Measurements from ENCODE around the gene CNOT10. TPM values are rescaled to one million over a fixed set of nuclear protein-coding genes. Genes with fewer than 3 reads are reported as not detected.

CNOT10 gene
- total RNA-seq, 1 donor: 31.1 TPM

GRCh38 chr3:32821686-32822296, 136.8 kb downstream of the CNOT10 start:
- no peak for DNase-seq (ENCODE audit: low read depth)
- no peak overlapping the region for H3K4me3 ChIP-seq (ENCODE audit: low read depth, low read length)
- no peak for TF ChIP-seq CTCF (IDR thresholded peaks at IDR 0.05; ENCODE audit: insufficient read depth, low read depth, low read length)

DNA sequence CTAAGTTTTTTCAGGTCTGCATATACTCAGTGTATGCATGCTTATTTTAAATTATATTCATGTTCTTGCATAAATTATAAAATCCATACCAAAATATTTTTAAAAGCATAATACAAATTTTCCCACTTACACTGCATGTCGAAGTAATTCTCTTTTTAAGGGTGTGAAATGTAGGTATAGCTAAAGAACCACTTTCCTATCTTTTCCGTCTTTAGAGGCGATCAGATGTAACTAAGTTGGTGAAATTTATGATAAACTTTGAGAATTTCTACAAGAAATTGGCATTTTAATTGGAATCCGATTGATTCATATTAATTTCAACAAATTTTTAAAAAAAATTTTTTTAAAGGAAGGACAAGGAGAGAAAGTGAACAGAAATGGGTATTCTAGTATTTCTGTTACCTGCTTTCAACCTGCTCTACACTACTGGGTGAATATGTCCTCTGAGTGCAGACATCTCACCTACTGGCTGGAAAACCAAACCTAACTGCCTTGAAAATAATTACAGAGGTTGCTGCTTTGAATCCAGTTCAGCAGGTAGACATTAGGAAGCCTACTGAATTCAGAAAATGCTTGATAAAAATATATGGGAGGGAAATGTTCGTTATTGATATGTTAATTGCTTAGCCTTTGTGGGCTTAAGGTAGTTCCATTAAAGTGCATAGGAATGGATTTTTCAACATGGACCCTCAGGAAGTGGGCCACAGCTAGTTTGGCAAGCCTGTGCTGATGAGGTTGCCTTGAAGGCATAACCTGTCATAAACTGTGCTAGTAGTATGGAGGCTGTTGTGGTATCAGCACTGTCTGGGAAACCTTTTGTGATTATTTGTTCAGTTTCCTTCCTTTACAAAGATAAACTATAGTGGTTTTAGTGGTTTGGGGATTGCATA, 137.9 kb downstream of the CNOT10 start:
- no peak overlapping the region for H3K4me3 ChIP-seq (ENCODE audit: low read depth, low read length)
- no peak for TF ChIP-seq CTCF (IDR thresholded peaks at IDR 0.05; ENCODE audit: insufficient read depth, low read depth, low read length)
- DNase-seq (ENCODE audit: low read depth): no peak

Other genes starting within 250 kb of the CNOT10 start
- 72.8 and 119 TPM in 2 replicates for gene CMTM6, start 182.3 kb upstream of the CNOT10 start, total RNA-seq
- gene DYNC1LI1, start 114.3 kb upstream of the CNOT10 start, total RNA-seq: 32.2 and 50.1 TPM in 2 replicates
- gene TRIM71, start 132.8 kb downstream of the CNOT10 start, total RNA-seq: not detected in 2 replicates